HG03354 (cell line): Measurements from ENCODE around the gene EIF5AL1.
"Not testable (repeated sequence)": the region's sequence is repeated elsewhere in the genome, so short reads cannot be mapped to it uniquely, and the experiment has no call there.

ENCODE experiments used
- ATAC-seq: cut with Tn5 transposase; IDR thresholded peaks from one replicate; pipeline ENCODE4 v1.9.1; 2021; ENCODE audit warnings: mild to moderate bottlenecking; ENCODE audit not compliant: unreplicated experiment, poor library complexity, severe bottlenecking

Gene EIF5AL1

DNA sequence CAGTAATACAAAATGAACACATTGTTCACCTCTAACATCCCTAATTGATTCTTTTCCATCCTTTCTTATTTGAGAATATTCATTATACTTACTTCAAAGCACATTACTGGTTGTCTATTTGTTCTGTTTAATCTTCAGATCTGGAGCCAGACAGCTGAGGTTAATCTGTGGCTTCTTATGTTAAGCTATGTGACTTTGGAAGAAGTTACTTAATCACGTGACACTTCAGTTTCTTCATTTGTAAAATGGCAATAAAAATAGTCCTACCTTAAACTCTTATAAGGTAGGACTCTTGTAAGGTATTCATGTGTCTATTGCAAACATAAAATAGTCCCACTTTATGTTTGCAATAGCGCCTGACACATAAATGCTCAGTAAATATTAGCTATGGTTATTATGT is 34.8 kb downstream of the EIF5AL1 start:
- not testable (repeated sequence) for ATAC-seq

DNA sequence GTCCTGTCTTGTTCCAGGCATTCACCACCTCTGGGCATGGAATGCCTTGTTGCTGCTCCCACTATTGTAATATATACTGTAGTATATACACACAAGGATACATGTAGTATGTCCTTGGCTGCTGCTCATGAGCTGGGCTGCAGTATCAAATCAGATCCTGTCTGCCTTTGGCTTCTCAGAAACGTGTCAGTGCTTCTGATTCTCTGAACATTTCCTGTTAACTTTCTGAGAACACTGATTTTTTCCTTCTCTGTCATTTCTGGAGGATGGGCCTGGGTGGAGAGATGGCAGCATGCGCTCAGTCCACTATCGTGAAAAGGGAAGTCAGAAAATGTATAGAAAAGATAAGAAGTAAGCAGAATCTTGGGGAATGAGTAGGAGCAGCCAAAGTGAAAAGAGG is 35.6 kb downstream of the EIF5AL1 start:
- no peak for ATAC-seq

DNA sequence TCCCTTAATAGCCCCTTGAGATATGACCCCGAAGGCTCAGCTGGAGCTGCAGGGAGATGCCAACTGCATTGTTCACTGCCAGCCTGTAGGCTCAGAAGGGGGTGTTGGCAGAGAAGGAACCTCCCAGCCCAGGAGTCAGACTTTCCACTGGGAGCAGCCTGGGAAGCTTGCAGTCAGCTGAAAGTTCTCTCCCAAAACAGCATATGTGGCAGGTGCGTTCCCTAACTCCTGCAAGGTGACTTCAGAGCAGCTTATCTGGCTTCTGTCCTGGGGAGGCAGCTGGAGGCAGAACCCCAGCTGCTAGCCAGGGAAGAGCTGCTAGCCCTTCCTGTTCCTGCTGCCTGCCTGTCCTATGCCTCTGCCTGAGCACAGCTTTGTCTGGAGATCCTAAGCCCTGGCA is 39.8 kb downstream of the EIF5AL1 start:
- no peak for ATAC-seq

DNA sequence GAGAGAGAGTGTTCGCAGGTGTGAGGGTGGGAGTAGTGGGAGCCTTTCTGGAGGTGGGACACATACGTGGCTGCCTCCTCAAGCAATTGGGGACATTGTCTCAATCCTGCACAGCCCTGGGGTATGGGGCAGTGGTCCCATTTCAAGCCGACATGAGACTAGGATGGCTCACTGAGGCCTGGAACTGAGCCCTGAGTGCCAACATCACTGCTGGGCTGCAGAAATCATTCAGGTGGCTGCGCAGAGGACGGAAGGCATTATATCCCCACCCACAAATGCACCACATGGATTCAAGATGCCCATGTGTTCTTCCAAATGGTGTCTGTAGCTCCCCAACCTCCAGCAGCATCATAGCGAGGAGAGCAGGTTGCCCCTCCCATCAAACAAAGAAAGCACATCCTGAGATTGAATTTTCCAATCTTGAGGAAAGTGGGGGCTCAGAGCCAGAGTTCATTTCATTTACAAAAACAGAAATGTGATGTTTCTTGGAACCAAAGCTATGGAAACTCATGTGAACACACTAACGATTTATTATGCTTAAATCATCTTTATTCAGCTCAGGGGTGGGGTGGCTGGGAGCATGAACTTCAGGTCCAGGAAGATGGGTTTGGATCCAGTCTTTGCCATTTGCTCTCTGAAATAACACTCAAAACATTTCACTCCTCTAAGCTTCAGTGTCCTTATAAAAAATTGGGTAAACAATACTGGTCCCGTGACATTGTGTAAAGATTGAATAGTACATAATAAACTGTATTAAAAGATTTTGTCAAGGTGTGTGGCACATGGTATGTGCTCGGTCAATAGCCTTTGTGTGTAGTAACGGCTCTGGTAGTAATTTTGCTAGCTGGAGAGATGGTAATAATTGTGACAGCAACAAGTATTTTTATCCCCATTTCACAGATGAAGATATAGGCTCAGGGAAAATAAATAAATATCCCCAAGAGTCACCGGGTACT is 43.3 kb downstream of the EIF5AL1 start:
- ATAC-seq = no peak

DNA sequence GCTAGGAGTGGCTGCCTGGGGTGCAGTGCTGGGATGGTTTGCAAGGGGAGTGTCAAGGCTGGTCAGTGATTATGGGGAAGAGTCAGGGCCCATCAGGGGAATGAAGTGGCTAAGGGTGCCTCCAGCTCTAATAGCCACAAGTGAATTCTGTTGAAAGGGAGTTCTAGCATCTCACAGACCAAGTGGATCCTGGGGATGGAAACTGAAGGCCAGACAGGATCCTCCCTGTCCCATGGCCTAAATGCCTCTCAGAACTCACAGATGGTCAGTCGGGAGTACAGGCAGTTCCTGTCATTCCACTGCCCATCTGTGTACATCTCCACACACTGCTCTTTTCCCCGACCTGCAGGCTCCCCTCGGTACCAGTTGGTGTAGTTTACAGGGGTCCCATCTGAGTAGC is 44.6 kb downstream of the EIF5AL1 start:
- not testable (repeated sequence) for ATAC-seq

DNA sequence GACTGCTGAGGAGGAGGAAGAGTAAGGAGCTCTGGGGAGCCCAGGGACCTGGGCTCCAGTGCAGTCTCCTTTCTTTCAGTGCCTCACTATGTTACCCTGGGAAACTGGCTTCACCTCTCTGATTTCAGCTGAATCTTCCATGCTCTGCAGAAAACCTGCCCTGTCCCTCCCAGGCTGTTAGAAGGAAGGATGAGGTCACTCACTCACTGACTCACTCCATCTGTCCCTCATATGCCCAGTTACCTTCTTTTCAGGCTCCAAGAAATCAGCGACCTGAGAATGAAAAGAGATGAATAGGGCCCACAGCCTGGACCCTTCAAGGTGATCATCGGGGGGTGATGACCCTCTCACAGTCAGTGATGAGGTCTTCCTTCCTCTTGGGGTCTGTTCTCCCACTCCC is 47.4 kb downstream of the EIF5AL1 start:
- ATAC-seq = no peak

DNA sequence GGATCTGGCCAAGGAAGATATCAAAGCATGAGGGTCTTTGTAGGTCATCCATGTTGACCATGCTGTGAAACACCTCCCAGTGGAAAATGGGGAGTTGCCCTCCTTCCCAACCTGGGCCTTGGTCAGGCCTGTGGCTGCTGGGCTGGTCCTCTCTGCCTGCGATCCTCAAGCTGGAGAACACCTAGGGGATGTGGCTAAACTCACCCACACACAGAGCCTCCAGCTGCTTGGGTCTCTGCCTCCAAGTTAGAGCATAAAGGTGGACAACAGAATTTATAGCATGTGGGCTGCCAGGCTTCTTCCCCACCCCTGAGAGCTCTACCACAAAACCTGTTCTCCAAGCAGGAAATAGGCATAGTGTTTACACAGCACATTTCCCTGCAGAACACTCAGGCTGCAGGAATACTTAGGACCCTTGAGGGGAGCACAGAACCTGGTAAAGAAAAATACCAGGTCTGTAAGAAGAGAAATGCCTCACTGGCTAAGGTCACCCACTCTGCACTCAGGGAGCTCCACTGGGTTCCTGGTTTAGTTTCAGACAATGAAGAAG is 47.9 kb downstream of the EIF5AL1 start, which contains the start of gene SFTPA2:
TSS of gene SFTPA2 (minus strand) at position 248 of the 550 bp plus-strand sequence. CDS start 924 bp downstream, outside the sequence.
- ATAC-seq = no peak

DNA sequence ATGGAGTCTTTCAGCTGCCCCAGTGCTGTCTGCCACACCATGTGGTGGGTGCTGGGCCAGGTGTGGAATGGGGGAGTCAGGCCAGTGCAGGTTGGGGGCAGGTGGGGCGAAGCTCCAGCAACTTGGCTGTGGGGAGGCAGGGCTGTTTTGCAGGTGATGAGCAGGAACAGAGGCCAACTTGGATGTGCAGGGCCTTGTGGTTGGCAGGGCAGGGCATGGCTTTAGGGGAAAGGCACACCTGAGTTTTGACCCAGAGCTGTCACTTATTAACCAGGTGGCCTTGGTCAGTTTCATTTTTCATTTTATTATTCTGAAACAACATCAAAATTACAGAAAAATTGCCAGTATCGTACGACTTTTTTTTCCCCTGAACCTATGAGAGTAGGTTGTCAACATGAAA is 48.9 kb downstream of the EIF5AL1 start:
- ATAC-seq = peak; percentile 37

DNA sequence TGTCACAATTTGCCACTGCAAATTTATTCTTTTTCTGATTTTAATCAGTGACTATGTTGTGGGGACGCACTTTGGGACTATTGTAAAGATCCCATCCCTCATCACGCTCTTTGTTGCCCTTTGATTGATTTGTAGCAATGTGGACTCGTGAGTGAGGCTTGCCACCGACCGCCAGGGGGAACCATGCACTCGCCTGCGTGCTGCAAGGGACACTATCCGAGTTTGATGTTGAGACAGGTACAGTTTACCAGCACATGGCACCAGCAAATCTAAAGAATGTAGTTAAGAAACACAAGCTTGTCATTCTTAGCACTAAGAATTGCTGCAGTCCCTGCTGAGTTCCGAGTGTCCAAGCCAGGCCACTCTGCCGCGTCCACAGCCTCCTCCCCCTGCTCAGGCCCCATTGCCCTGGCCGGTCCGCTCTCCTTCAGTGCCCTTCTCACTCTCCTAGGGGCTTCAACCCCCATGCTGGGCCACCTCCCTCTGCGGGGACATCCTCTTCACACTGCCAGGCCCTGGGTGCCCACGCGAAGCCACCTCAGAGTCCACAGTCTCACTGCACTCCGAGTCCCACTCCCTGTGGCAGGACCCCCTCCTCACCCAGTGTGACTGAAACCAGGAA is 49.9 kb downstream of the EIF5AL1 start:
- peak; percentile 86 for ATAC-seq

DNA sequence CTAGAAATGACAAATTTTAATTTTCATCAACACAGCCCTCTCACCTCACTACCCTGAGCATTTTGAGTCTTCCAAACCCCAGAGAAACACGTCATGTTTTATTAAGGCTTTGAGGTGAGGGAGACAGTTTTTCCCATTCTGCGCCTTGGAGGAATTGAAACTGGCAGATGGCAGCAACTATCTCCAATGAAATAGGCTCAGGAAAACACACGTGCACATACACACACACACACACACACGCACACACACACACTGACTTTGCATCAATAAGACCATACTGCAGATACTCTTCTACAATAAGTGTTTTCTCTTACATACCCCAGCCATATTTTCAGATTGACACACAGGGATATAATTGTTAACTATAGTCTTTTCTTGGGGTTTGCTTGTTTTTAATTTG is 51.1 kb downstream of the EIF5AL1 start:
- no peak for ATAC-seq
